COLO668 (cell line): ENCODE results near the gene FILIP1.

Experiments
- DNase-seq: peaks from one replicate; lab custom pipeline; 2025; ENCODE audit not compliant: unreplicated experiment; lab: John Stamatoyannopoulos, UW

FILIP1 gene

DNA sequence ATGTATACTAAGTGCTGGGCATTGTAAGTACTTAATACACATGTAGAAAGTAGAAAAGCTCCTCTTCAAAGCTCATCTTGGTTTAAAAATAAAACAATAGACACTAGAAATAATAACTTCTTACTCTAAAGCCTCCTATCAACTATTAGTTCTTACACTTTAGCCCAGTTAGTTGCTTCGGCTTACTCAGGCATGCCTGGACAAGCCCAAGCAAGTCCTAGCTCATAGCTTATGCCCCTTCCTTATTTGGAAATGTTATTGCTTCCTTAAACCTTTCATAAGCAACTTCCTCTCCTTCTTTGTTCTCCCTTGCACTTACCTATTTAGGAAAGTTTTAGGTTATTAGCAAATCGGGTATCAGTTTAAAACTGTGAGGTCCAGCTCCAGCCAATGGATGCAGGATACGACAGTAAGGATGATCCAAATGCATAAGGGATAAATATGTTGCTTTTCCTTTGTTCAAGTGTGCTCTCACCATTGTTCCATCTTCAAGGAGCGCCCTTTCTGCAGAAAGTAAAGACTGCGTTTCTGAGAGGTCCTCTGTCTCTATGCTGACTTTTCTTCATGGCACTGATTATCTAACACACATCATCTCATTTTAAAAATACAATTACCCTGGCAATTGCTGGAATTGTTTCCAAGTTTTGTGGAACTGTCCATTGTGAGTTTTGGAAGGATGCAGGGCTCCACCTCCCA lies 221.3 kb downstream of the FILIP1 start:
- DNase-seq, result no peak

DNA sequence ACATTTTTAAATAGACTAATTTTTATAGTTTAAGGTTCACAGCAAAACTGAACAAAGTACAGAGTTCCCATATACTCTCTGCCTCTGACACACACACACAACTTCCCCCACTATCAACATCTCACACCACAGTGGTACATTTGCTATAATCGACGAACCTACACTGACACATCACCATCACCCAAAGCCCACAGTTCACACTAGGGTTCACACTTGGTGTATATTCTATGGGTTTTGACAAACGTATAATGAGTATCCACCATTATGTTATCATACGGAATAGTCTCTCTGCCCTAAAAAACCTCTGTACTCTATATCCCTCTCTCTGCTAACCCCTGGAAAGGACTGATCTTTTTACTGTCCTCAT lies 224.6 kb downstream of the FILIP1 start:
- no peak for DNase-seq

DNA sequence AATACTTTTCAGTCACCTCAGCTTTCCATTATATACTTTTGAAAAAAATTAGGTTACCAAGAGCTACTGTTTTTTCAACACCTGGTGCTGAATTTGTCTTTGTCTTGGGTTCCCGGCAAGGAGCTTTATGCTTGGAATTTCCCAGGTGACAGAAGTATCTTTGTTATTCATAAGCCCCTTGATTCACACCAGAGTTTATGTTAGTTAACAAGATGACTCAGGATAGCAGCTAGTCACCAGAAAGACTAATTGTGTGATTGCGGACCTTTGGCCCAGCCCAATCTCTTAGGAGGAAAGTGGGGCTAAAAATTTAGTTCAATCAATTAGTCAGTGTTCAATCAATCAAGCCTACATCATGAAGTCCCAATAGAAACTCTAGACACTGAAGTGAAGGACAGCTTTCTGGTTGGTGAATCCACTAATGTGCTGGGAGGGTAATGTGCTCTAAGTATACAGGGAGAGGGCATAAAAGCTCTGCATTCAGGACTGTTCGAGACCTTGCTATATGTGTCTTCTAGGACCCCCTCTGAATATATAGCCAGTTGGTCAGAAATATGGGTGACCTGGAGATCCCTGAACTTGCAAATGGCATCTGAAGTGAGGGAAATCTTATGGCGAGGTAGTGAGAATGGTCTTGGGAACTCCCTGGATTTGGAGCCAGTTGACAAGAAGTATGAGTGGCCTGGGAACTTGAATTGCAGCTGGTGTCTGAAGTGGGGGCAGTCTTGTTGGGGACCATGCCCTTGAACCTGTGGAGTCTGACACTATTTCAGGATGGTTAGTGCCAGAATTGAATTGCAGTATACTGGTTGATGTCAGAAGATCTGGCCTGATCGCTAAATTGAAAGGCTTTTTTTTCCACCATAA lies 225.2 kb downstream of the FILIP1 start:
- no peak for DNase-seq

DNA sequence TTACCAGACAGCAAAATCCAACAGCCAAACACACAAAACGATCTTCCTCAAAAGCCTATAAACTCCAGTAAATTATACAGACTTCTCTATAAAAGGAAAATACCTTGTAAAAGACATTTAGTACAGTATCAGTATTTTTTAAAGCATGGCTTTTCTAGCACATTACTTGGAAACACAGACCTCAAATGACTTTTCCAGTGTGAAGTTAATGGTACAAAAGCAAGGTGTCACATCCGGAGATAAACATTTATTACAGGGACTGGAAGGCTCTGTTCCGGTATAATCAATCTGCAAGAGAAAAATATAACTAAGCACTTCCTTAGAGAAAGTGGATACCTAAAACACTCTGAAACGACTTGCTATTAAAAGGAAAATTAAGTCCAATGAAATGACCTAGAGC lies 226.1 kb downstream of the FILIP1 start:
- DNase-seq, result no peak

DNA sequence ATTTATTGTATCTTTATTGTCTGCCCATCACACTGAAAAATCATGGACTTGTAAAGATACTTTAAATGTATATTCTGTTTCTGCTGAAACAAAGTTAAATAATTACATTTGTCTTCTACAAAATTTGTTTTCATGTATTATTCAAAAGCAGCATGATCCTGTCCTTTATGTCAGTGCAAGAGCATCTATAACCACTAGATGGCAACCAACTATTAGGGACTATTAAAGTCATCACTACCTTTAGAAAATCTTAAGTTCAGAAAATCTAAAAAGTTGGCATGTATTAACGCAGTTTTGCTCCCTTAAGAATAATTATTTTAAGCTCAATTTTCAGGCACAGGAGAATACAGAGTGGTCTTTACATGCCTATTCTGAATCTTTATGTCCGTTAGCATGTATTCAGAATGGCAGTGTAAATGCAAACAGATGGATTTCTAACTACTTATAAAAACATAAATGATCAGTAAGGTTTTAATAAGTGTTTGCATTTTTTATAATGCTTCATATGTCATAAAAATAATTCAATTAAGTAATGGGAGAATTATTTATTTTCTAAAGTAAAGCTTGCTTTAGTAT lies 226.8 kb downstream of the FILIP1 start:
- DNase-seq, result no peak

DNA sequence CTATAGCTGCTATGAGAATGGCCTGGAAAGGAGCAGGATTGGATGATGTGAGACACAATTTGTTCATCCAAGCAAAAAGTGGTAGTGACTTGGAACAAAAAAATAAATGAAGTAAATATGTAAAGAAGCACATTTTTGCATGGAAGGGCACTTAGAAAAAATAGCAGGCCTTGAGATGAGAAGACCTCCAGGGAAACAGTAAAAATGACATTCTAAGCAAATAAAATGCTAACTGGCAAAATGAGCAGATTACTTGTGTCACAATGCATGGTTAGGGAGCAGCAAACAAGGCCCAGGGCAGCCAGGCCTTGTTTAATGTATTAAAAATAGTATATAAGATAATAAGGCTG lies 230.2 kb downstream of the FILIP1 start:
- DNase-seq, result no peak

DNA sequence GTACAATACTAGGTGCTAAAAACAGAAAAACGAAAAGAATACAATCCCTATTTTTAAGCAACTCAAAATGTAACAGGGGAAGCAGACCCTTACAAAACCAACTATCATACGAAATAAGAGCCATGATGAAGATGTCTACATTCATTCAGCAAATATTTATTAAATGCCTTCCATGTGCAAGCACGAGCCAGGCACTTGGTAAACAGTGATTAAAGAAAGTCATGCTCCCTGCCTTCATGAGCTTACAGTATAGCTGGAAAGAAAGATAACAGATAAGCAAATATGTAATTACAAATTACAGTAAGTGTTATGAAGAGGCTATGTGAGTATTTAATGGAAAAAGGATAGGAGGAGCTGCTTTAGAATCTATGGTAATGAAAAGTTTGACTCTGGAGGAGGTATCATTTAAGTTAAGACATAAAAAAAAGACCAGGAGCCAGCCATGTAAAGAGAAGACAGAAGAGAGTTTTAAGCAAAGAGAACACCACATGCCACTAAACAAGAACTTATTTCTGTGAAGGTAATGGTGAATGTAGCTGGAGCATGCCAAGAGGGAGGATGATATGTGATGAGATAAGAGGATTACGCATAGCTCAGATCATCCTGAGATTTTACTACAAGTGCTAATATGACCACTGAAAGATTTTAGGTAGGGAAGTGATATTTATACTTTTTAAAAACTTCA lies 230.7 kb downstream of the FILIP1 start:
- no peak for DNase-seq

DNA sequence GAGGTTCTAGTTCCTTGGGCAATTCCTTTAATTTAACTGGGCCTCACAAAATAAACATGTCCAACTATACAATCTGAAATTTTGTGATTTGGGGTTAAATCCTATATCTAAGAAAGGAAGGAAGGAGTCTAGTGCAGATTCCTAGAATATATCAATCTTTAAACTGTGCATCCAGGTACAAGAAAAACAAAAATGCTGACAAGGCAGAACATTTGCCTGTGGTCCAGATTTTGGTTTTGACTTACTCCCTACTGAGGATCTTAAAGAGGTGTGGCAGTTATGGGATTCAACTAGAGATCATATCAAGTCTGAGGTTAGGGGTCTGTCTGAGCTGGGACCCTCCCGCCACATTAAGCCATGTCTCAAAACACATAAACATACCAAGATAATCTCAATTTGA lies 232.3 kb downstream of the FILIP1 start:
- DNase-seq, result no peak

DNA sequence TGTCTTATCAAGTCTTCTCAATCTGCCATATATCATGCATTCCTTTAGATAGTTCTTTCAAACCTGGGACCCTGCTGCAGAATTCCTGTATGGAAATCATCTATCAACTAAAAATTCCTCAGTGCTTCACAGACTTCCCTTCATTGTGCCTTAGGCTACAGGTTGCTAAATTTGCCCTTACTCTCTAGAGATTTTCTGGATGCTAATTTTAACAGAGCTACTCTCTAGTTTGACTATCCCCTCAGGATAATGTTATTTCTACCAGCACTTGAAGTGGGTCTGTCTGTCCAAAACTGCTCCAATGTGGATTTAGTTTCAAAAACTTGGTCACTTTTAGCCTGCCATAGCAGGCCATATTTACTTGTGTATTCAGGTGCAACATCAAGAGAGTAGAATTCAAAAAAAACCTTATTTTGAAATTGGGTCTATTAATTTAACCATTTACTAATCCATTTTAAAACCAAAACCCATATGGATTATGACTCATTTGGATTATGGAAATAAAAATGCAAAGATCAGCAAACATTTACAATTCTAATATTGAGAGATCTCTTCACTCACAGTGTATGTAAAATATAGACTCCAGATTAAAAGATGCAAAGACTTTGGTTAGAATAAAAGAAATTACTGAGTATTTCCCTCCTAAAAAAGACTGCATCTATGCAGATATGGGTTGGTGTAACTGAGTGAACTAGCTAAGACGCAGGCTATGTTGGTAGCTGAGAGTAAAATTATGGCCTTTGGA lies 236.1 kb downstream of the FILIP1 start:
- DNase-seq, result no peak

DNA sequence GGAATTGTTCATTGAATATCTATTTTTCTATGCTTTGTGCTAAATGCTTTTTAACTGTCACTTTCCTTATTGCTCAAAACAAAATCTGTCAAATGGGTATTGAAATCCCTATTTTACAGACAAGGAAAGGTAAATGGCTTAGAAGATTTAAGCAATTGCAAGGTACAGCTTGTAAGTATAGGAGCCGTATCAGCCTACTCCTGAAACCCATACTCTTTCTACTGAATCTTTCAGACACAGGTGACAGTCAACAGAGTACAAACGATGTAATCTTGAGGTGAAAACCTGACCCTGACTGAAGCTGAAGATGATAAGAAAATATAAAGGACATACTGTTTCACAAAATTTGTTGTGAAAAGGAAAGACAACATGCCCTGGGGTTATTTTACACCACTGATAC lies 243.0 kb downstream of the FILIP1 start:
- no peak for DNase-seq

DNA sequence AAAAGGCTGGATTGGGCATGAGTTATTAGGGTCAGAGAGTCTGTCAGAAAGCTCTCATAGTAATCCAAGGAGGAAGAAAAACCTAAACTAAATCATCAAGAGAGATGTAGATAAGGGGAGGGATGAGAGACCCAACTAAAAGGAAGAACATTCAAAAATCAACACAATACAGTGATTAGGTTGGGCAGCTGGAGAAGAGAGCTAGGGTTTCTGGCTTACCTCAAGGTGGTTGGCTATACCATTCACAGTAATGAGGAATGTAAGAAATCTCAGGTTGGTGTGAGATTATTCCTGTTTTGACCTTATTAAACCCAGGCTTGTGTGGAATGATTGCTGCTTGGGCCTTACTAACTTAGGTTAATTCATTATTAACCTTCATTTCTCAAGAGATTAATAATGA lies 243.8 kb downstream of the FILIP1 start:
- DNase-seq, result no peak

DNA sequence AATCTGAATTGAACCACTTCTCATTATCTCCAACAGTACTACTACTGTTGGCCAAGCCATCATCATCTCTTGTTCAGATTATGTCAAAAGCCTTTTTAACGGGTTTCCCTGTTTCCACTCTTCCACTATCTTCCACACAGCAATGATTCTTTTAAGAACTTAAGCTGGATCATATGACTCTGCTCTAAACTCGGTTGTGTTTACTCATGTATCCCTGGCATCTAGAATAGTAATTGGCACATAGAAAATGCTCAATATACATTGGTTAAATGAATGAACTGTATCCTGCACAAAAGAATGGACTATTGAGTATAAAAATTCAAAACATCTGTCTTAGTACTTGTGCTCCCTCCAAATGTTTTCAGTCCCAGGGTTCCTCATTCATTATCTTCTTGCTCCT lies 247.2 kb downstream of the FILIP1 start:
- no peak for DNase-seq

DNA sequence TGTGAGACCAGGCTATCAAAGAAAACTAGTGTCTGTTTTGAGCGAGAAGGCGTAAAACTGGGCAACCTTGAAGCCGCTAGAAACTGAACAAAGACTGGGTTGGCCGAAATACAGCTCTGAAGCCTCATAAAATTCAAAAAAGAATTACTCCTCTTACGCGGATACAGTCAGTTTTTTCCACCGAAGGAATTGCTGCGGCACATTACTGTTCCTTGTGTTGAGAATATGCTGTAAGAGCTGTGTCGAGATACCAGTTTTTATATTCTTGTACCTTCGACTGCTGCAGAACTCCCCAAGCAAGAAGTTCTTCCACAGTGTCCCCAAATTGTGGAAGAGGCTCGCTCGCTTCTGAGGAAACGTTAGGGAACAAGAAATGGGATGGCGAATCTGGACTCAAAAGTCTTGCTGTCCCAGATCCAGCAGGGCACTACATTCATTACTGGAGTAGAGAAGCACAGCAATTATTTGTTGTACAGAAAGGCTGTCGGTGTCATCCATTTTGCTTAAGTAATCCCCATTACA lies 249.5 kb downstream of the FILIP1 start:
- DNase-seq, result no peak

DNA sequence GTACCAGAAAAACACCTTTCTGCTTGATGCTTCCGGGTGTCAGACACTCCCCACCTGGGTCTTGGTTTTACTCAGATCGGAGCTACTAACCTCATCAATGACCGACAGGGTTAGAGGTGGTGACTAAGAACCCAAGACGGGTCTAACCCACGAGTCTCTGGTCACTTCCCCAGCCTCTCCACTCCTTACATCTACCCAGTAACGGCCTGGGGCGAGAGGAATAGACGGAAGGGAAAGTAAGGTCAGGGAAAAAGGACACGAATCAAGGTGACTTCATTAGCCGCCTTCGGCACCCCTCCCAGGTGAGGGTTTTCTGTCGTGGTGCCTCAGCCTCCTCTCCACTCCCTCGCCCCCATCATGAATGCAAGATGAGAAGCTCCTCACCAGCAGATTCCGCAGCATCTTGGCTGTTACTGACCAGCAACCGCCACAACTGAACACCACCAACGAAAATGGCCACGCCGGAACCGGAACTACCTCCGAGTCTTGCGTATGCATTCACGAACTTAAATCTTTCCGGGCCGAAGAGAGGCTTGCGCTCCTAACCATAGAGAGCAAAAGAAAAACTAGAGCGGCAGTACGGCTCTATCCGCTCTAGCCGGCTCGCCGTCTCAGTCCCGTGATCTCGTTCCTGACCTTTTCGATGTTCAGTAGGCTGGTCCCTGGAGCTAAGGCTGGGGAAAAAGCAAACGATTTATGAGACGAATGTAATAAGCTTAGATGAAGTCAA lies 250.1 kb downstream of the FILIP1 start, which contains the start of gene COX7A2:
TSS of gene COX7A2 (minus strand) at position 469 of the 730 bp plus-strand sequence. CDS start at position 402, 67 bp downstream.
- DNase-seq, result peak; percentile 85
